Skeletal muscle satellite cell (primary cell): ENCODE results near the gene JAKMIP1.

Experiments used
- H3K27me3 ChIP-seq: 2 replicates; pipeline ENCODE4 v1.7.0; 2013; ENCODE audit warnings: low read length; ENCODE audit not compliant: control insufficient read depth, insufficient read depth
- H3K36me3 ChIP-seq: 2 replicates; pipeline ENCODE4 v1.7.0; 2013; ENCODE audit warnings: mild to moderate bottlenecking, control low read depth, low read length; ENCODE audit not compliant: insufficient read depth
- H3K4me1 ChIP-seq: 2 replicates; pipeline ENCODE4 v1.7.0; 2013; ENCODE audit warnings: low read length; ENCODE audit not compliant: control insufficient read depth, insufficient read depth
- H3K4me2 ChIP-seq: 2 replicates; pipeline ENCODE4 v1.7.0; 2013; ENCODE audit warnings: mild to moderate bottlenecking, low read length
- H3K4me3 ChIP-seq: 2 replicates; pipeline ENCODE4 v1.7.0; 2013; ENCODE audit warnings: low read length
- H3K9ac ChIP-seq: 2 replicates; pipeline ENCODE4 v1.7.0; 2013; ENCODE audit warnings: mild to moderate bottlenecking, low read depth, low read length, moderate library complexity
- H3K9me3 ChIP-seq: replicated peaks from 2 replicates; pipeline ENCODE4 v1.7.0; 2013; ENCODE audit warnings: mild to moderate bottlenecking, control low read depth, low read length

The JAKMIP1 gene

GRCh38 chr4:5976921-5977320 lies 223.4 kb downstream of the JAKMIP1 start:
- Histone ChIP-seq H3K4me1 (no peaks in the 10 kb centered on the region), H3K36me3 (no peaks in the 10 kb centered on the region), H3K4me2 (no peak overlapping the region), H3K9ac (no peak overlapping the region), H3K27me3 (peaks cover 12% of the 10 kb centered on the region), H3K9me3 (no peaks in the 10 kb centered on the region), H3K4me3 (no peak overlapping the region)

GRCh38 chr4:5976431-5976830 lies 223.9 kb downstream of the JAKMIP1 start:
- H3K4me1 ChIP-seq, result no peaks in the 10 kb centered on the region
- H3K9me3 ChIP-seq, result no peaks in the 10 kb centered on the region
- no peak overlapping the region for H3K4me2 ChIP-seq
- H3K36me3 ChIP-seq, result no peaks in the 10 kb centered on the region
- no peak overlapping the region for H3K9ac ChIP-seq
- peaks cover 12% of the 10 kb centered on the region for H3K27me3 ChIP-seq
- no peak overlapping the region for H3K4me3 ChIP-seq
